ENCODE results near the gene SENP6. TPM values are rescaled to one million over a fixed set of nuclear protein-coding genes. Genes with fewer than 3 reads are reported as not detected.
"Not testable (repeated sequence)": the region's sequence is repeated elsewhere in the genome, so short reads cannot be mapped to it uniquely, and the experiment has no call there.

SENP6 gene
- total RNA-seq = 135 TPM

GRCh38 chr6:75601304-75602245 lies at the start of gene SENP6:
SENP6 (plus strand) TSS chr6:75601880; CDS start chr6:75602525, 645 bp downstream.
- H3K4me1 ChIP-seq (ENCODE audit: insufficient read depth, low read length) = peaks cover 43% of the 10 kb centered on the region
- H3K4me3 ChIP-seq (ENCODE audit: low read length) = peak within 1 kb of the TSS; percentile 85
- H3K27me3 ChIP-seq (ENCODE audit: insufficient read depth, low read length) = no peaks in the 10 kb centered on the region
- no peaks in the 10 kb centered on the region for H3K9me3 ChIP-seq (ENCODE audit: low read depth, low read length)

- no peaks in the 10 kb centered on the region for H3K9me3 ChIP-seq (ENCODE audit: low read depth, low read length)
- H3K4me3 ChIP-seq (ENCODE audit: low read length) = no peak overlapping the region
- H3K4me1 ChIP-seq (ENCODE audit: insufficient read depth, low read length) = no peaks in the 10 kb centered on the region
- no peaks in the 10 kb centered on the region for H3K27me3 ChIP-seq (ENCODE audit: insufficient read depth, low read length)
Observed at GRCh38 chr6:75556240-75556639, 45.4 kb upstream of the SENP6 start.

- Histone ChIP-seq H3K27me3 (ENCODE audit: insufficient read depth, low read length) (no peaks in the 10 kb centered on the region), H3K4me3 (ENCODE audit: low read length) (no peak overlapping the region), H3K4me1 (ENCODE audit: insufficient read depth, low read length) (no peaks in the 10 kb centered on the region), H3K9me3 (ENCODE audit: low read depth, low read length) (no peaks in the 10 kb centered on the region)
Observed at GRCh38 chr6:75557068-75557467, 44.6 kb upstream of the SENP6 start.

GRCh38 chr6:75563032-75563431 lies 38.6 kb upstream of the SENP6 start:
- H3K4me1 ChIP-seq (ENCODE audit: insufficient read depth, low read length) = no peaks in the 10 kb centered on the region
- H3K9me3 ChIP-seq (ENCODE audit: low read depth, low read length) = peaks cover 4% of the 10 kb centered on the region
- peaks cover 17% of the 10 kb centered on the region for H3K27me3 ChIP-seq (ENCODE audit: insufficient read depth, low read length)
- H3K4me3 ChIP-seq (ENCODE audit: low read length) = no peak overlapping the region

- H3K9me3 ChIP-seq (ENCODE audit: low read depth, low read length) = peaks cover 4% of the 10 kb centered on the region
- no peaks in the 10 kb centered on the region for H3K4me1 ChIP-seq (ENCODE audit: insufficient read depth, low read length)
- H3K4me3 ChIP-seq (ENCODE audit: low read length) = no peak overlapping the region
- H3K27me3 ChIP-seq (ENCODE audit: insufficient read depth, low read length) = peaks cover 17% of the 10 kb centered on the region
Observed at GRCh38 chr6:75566137-75566767, 35.4 kb upstream of the SENP6 start.

- no peak overlapping the region for H3K4me3 ChIP-seq (ENCODE audit: low read length)
- peaks cover 4% of the 10 kb centered on the region for H3K9me3 ChIP-seq (ENCODE audit: low read depth, low read length)
- H3K4me1 ChIP-seq (ENCODE audit: insufficient read depth, low read length) = no peaks in the 10 kb centered on the region
- peaks cover 17% of the 10 kb centered on the region for H3K27me3 ChIP-seq (ENCODE audit: insufficient read depth, low read length)
Observed at GRCh38 chr6:75568100-75568499, 33.6 kb upstream of the SENP6 start.

- no peak overlapping the region for H3K4me3 ChIP-seq (ENCODE audit: low read length)
- peaks cover 4% of the 10 kb centered on the region for H3K9me3 ChIP-seq (ENCODE audit: low read depth, low read length)
- peaks cover 14% of the 10 kb centered on the region for H3K27me3 ChIP-seq (ENCODE audit: insufficient read depth, low read length)
- H3K4me1 ChIP-seq (ENCODE audit: insufficient read depth, low read length) = no peaks in the 10 kb centered on the region
Observed at GRCh38 chr6:75568965-75569364, 32.7 kb upstream of the SENP6 start.

GRCh38 chr6:75570671-75571070 lies 31.0 kb upstream of the SENP6 start:
- not testable (repeated sequence) for H3K4me1 ChIP-seq (ENCODE audit: insufficient read depth, low read length); H3K9me3 ChIP-seq (ENCODE audit: low read depth, low read length); H3K4me3 ChIP-seq (ENCODE audit: low read length); H3K27me3 ChIP-seq (ENCODE audit: insufficient read depth, low read length)

GRCh38 chr6:75572072-75572471 lies 29.6 kb upstream of the SENP6 start:
- H3K4me3 ChIP-seq (ENCODE audit: low read length) = no peak overlapping the region

GRCh38 chr6:75579951-75580350 lies 21.7 kb upstream of the SENP6 start:
- no peaks in the 10 kb centered on the region for H3K9me3 ChIP-seq (ENCODE audit: low read depth, low read length)
- H3K4me3 ChIP-seq (ENCODE audit: low read length) = no peak overlapping the region
- no peaks in the 10 kb centered on the region for H3K4me1 ChIP-seq (ENCODE audit: insufficient read depth, low read length)
- peaks cover 3% of the 10 kb centered on the region for H3K27me3 ChIP-seq (ENCODE audit: insufficient read depth, low read length)

More at GRCh38 chr6:75572072-75572471, 29.6 kb upstream of the SENP6 start:
- Histone ChIP-seq H3K4me1 (ENCODE audit: insufficient read depth, low read length) (no peaks in the 10 kb centered on the region), H3K9me3 (ENCODE audit: low read depth, low read length) (no peaks in the 10 kb centered on the region), H3K27me3 (ENCODE audit: insufficient read depth, low read length) (no peaks in the 10 kb centered on the region)

GRCh38 chr6:75581231-75581630 lies 20.4 kb upstream of the SENP6 start:
- H3K9me3 ChIP-seq (ENCODE audit: low read depth, low read length) = no peaks in the 10 kb centered on the region
- no peak overlapping the region for H3K4me3 ChIP-seq (ENCODE audit: low read length)
- no peaks in the 10 kb centered on the region for H3K4me1 ChIP-seq (ENCODE audit: insufficient read depth, low read length)
- H3K27me3 ChIP-seq (ENCODE audit: insufficient read depth, low read length) = peaks cover 3% of the 10 kb centered on the region

GRCh38 chr6:75584552-75584951 lies 17.1 kb upstream of the SENP6 start:
- H3K9me3 ChIP-seq (ENCODE audit: low read depth, low read length); H3K27me3 ChIP-seq (ENCODE audit: insufficient read depth, low read length); H3K4me1 ChIP-seq (ENCODE audit: insufficient read depth, low read length); H3K4me3 ChIP-seq (ENCODE audit: low read length): not testable (repeated sequence)

GRCh38 chr6:75588948-75589347 lies 12.7 kb upstream of the SENP6 start:
- Histone ChIP-seq H3K4me1 (ENCODE audit: insufficient read depth, low read length) (no peaks in the 10 kb centered on the region), H3K4me3 (ENCODE audit: low read length) (no peak overlapping the region), H3K27me3 (ENCODE audit: insufficient read depth, low read length) (peaks cover 2% of the 10 kb centered on the region), H3K9me3 (ENCODE audit: low read depth, low read length) (no peaks in the 10 kb centered on the region)

GRCh38 chr6:75590370-75590769 lies 11.3 kb upstream of the SENP6 start:
- H3K4me1 ChIP-seq (ENCODE audit: insufficient read depth, low read length) = no peaks in the 10 kb centered on the region
- no peaks in the 10 kb centered on the region for H3K27me3 ChIP-seq (ENCODE audit: insufficient read depth, low read length)
- no peaks in the 10 kb centered on the region for H3K9me3 ChIP-seq (ENCODE audit: low read depth, low read length)
- H3K4me3 ChIP-seq (ENCODE audit: low read length) = no peak overlapping the region

GRCh38 chr6:75596380-75596779 lies 5.3 kb upstream of the SENP6 start:
- not testable (repeated sequence) for H3K27me3 ChIP-seq (ENCODE audit: insufficient read depth, low read length); H3K4me3 ChIP-seq (ENCODE audit: low read length); H3K9me3 ChIP-seq (ENCODE audit: low read depth, low read length)
- H3K4me1 ChIP-seq (ENCODE audit: insufficient read depth, low read length) = peaks cover 14% of the 10 kb centered on the region

All from mononuclear cell (primary cell).